Adrenal gland (tissue), 12 donors: ENCODE data around the gene ADAMTSL3. TPM values are rescaled to one million over a fixed set of nuclear protein-coding genes. Genes with fewer than 3 reads are reported as not detected.
"Not testable (repeated sequence)": the region's sequence is repeated elsewhere in the genome, so short reads cannot be mapped to it uniquely, and the experiment has no call there.

Experiments used
- DNase-seq, 7 donors: peaks; one replicate each; pipeline ENCODE4 v3.0.0-alpha.2; 2019 to 2020
- H3K27ac ChIP-seq, 5 donors: fragments of 200-600 bp; sonication (generic) in 4 of 5; 1 replicate in 3 of 5; 2 replicates in 2 of 5; pipeline versions ENCODE4 v1.5.1 to v1.8.0; 2016 to 2020; ENCODE audit warnings: mild to moderate bottlenecking in 1 of 5
- H3K27me3 ChIP-seq: fragments of 200-600 bp; 2 replicates; pipeline ENCODE4 v1.8.0; 2021
- H3K36me3 ChIP-seq, 2 donors: fragments of 200-600 bp; replicated peaks in 1 of 2; 1 replicate in 1 of 2; 2 replicates in 1 of 2; pipeline versions ENCODE4 v1.5.1 to v1.8.0; 2018 to 2022
- H3K4me1 ChIP-seq, 2 donors: fragments of 200-600 bp; replicated peaks in 1 of 2; 1 replicate in 1 of 2; 2 replicates in 1 of 2; pipeline versions ENCODE4 v1.5.1 to v1.8.0; 2018 to 2021
- H3K4me3 ChIP-seq, 4 donors: fragments of 200-600 bp; sonication (generic) in 3 of 4; one replicate each; pipeline ENCODE4 v1.5.1; 2016 to 2018
- H3K9me3 ChIP-seq, 3 donors: fragments of 200-600 bp; sonication (generic) in 1 of 3; replicated peaks in 1 of 3; 1 replicate in 2 of 3; 2 replicates in 1 of 3; pipeline versions ENCODE4 v1.5.1 to v1.8.0; 2016 to 2021
- CTCF ChIP-seq, 6 experiments: fragments of 450-650 bp in 4 of 6; fragments of 200-600 bp in 2 of 6; sonication (generic) in 1 of 6; IDR thresholded peaks; 1 replicate in 5 of 6; 2 replicates in 1 of 6; pipeline versions ENCODE4 v1.5.1 to v1.8.0; 2016 to 2021; ENCODE audit warnings: antibody characterized with exemption in 6 of 6, mild to moderate bottlenecking in 2 of 6, moderate library complexity in 1 of 6
- POLR2A ChIP-seq, 2 donors: fragments of 450-650 bp; IDR thresholded peaks; one replicate each; pipeline ENCODE4 v1.6.1; 2017; ENCODE audit warnings: antibody characterized with exemption in 2 of 2, mild to moderate bottlenecking in 2 of 2, moderate library complexity in 1 of 2
- WGBS, 4 donors: extraction: QIAGEN DNeasy Blood & Tissue Kit in 2 of 4; methylation state at CpG; one replicate each; pipeline versions ENCODE4 v1.1.5 to v1.1.7; 2013 to 2017; 5-methylcytosine and 5-hydroxymethylcytosine counted together
- intact Hi-C, 2 donors: fragments of 100-400 bp; cut with DNase I; formaldehyde crosslinking; loops; one replicate each; pipeline versions ENCODE4 v1.14.1 to v1.15.0; 2022 to 2023
- polyA plus RNA-seq, 3 donors: library from polyadenylated mRNA; stranded (reverse); fragments of 200-250 nt in 2 of 3; fragments of 350-450 nt in 1 of 3; fragmentation: Illumina TruSeq in 1 of 3; extraction: RNeasy Lipid Tissue Mini Kit (QIAGEN cat#74804) in 1 of 3; gene quantifications; one replicate each; pipeline ENCODE4 v1.2.3, GENCODE V29; 2013 to 2014
- total RNA-seq, 9 donors: library from RNA; depleted of rRNA in 4 of 9; stranded (reverse); fragments of >200 nt in 4 of 9; fragments of 120-200 nt in 1 of 9; fragmentation: NEBNext Ultra II Directional in 1 of 9; extraction: Animal tissue kit (Norgen Biotek cat#: 25700) in 1 of 9; gene quantifications; one replicate each; pipeline versions ENCODE4 v1.1.0 to v1.2.4, GENCODE V29; 2013 to 2023
- donor health status: healthy with polysubstance abuse.
- donor health status: Bipolar disorder and iron deficiency.
- donor health status: DM: yes; HTN: yes; CAD: no.
- donor health status: DM: no; HTN: no; CAD: no.
- donor health status: DM: no; HTN: no; CAD: no.
- donor health status: DM: yes; HTN: yes; CAD: no.

The ADAMTSL3 gene
- total and polyA plus RNA-seq, 12 donors: 0.98 to 19.7 (median 10.5) TPM

GRCh38 chr15:83955806-83956265 lies 301.9 kb downstream of the ADAMTSL3 start:
- no peak for DNase-seq
- no peaks in the 10 kb centered on the region for H3K4me1 ChIP-seq
- H3K36me3 ChIP-seq: no peaks in the 10 kb centered on the region
- intact Hi-C loops: no loop called here
- WGBS, 4 donors: 67 to 72% (median 70%) methylated on average over 1 of the region's 1 CpG
- H3K9me3 ChIP-seq: no peaks in the 10 kb centered on the region
- no peak overlapping the region for H3K4me3 ChIP-seq
- H3K27ac ChIP-seq: no peak overlapping the region
- no peaks in the 10 kb centered on the region for H3K27me3 ChIP-seq
- TF ChIP-seq CTCF (IDR thresholded peaks at IDR 0.05) (no peak), POLR2A (IDR thresholded peaks at IDR 0.05) (no peak)

GRCh38 chr15:83956887-83957286 lies 303.0 kb downstream of the ADAMTSL3 start:
- H3K27me3 ChIP-seq: no peaks in the 10 kb centered on the region
- no peak overlapping the region for H3K4me3 ChIP-seq
- TF ChIP-seq POLR2A (IDR thresholded peaks at IDR 0.05) (no peak), CTCF (IDR thresholded peaks at IDR 0.05) (no peak)
- intact Hi-C loops: no loop called here
- no peaks in the 10 kb centered on the region for H3K9me3 ChIP-seq
- no peak overlapping the region for H3K27ac ChIP-seq
- H3K36me3 ChIP-seq: no peaks in the 10 kb centered on the region
- 65 to 73% (median 67%) methylated on average over 4 of the region's 4 CpGs for WGBS, 4 donors
- no peak for DNase-seq
- no peaks in the 10 kb centered on the region for H3K4me1 ChIP-seq

- no peak for DNase-seq
- no peaks in the 10 kb centered on the region for H3K9me3 ChIP-seq
- WGBS, 4 donors: 64 to 79% (median 67%) methylated on average over 2 of the region's 2 CpGs
- H3K4me3 ChIP-seq: no peak overlapping the region
- H3K36me3 ChIP-seq: no peaks in the 10 kb centered on the region
- no peaks in the 10 kb centered on the region for H3K4me1 ChIP-seq
- TF ChIP-seq POLR2A (IDR thresholded peaks at IDR 0.05): no peak
- no peak overlapping the region for H3K27ac ChIP-seq
- no peaks in the 10 kb centered on the region for H3K27me3 ChIP-seq
- intact Hi-C loops: no loop called here
Measured at GRCh38 chr15:83959477-83959876, 305.6 kb downstream of the ADAMTSL3 start.

- H3K4me1 ChIP-seq: no peaks in the 10 kb centered on the region
- no peak for TF ChIP-seq POLR2A (IDR thresholded peaks at IDR 0.05)
- no peak for TF ChIP-seq CTCF (IDR thresholded peaks at IDR 0.05)
- no peaks in the 10 kb centered on the region for H3K27me3 ChIP-seq
- H3K27ac ChIP-seq: no peak overlapping the region
- intact Hi-C loops: no loop called here
- H3K4me3 ChIP-seq: no peak overlapping the region
- 52 to 69% (median 55%) methylated on average over 6 of the region's 6 CpGs for WGBS, 4 donors
- DNase-seq: no peak
- no peaks in the 10 kb centered on the region for H3K36me3 ChIP-seq
- H3K9me3 ChIP-seq: no peaks in the 10 kb centered on the region
Measured at GRCh38 chr15:83960192-83960829, 306.4 kb downstream of the ADAMTSL3 start.

- TF ChIP-seq POLR2A (IDR thresholded peaks at IDR 0.05) (no peak), CTCF (IDR thresholded peaks at IDR 0.05) (no peak)
- Histone ChIP-seq H3K36me3 (no peaks in the 10 kb centered on the region), H3K9me3 (no peaks in the 10 kb centered on the region), H3K4me3 (no peak overlapping the region), H3K27me3 (no peaks in the 10 kb centered on the region), H3K27ac (no peak overlapping the region), H3K4me1 (no peaks in the 10 kb centered on the region)
- DNase-seq: no peak
- intact Hi-C loops: no loop called here
- WGBS, 4 donors: 78 to 89% (median 81%) methylated on average over 3 of the region's 3 CpGs
Measured at GRCh38 chr15:83961311-83961710, 307.4 kb downstream of the ADAMTSL3 start.

- DNase-seq, H3K9me3 ChIP-seq, intact Hi-C loops, H3K36me3 ChIP-seq, H3K4me1 ChIP-seq, H3K27me3 ChIP-seq, H3K27ac ChIP-seq, H3K4me3 ChIP-seq: not testable (repeated sequence)
- WGBS, 4 donors: 90 to 100% (median 93%) methylated on average over 1 of the region's 1 CpG
Measured at GRCh38 chr15:83964967-83965366, 311.0 kb downstream of the ADAMTSL3 start.
